RWPE2 (cell line): Measurements from ENCODE around the gene SCML2.

Experiments used
- ATAC-seq: fragments of 200-7000 bp; cut with Tn5 transposase; 3 replicates; pipeline ENCODE4 v1.9.1; 2021; ENCODE audit warnings: low read depth
- DNase-seq: peaks from one replicate; pipeline ENCODE4 v3.0.0-alpha.2; 2020; ENCODE audit warnings: low spot score
- H3K27ac ChIP-seq: fragments of 450-650 bp; 2 replicates; pipeline ENCODE4 v1.5.1; 2017; ENCODE audit warnings: mild to moderate bottlenecking; ENCODE audit not compliant: poor library complexity, severe bottlenecking
- H3K27me3 ChIP-seq: fragments of 250-450 bp; sonication (Bioruptor Pico); 2 replicates; pipeline ENCODE4 v1.5.1; 2021; ENCODE audit warnings: mild to moderate bottlenecking, moderate library complexity; ENCODE audit not compliant: insufficient read depth, poor library complexity, severe bottlenecking
- H3K36me3 ChIP-seq: fragments of 250-450 bp; sonication (Bioruptor Pico); 2 replicates; pipeline ENCODE4 v1.5.1; 2020; ENCODE audit warnings: low read depth, mild to moderate bottlenecking, moderate library complexity
- H3K4me1 ChIP-seq: fragments of 250-450 bp; sonication (Bioruptor Pico); 2 replicates; pipeline ENCODE4 v1.5.1; 2021; ENCODE audit warnings: mild to moderate bottlenecking, moderate library complexity; ENCODE audit not compliant: insufficient read depth, poor library complexity, severe bottlenecking
- H3K4me3 ChIP-seq: fragments of 250-450 bp; sonication (Bioruptor Pico); 2 replicates; pipeline ENCODE4 v1.5.1; 2021; ENCODE audit warnings: mild to moderate bottlenecking, moderate library complexity; ENCODE audit not compliant: severe bottlenecking
- H3K9me3 ChIP-seq: fragments of 250-450 bp; sonication (Bioruptor Pico); 2 replicates; pipeline ENCODE4 v1.5.1; 2021; ENCODE audit warnings: mild to moderate bottlenecking, moderate library complexity; ENCODE audit not compliant: severe bottlenecking
- TF ChIP-seq, protein P1 (sequence below): fragments of 450-650 bp; IDR thresholded peaks from one replicate; pipeline ENCODE4 v1.5.1; 2017; ENCODE audit warnings: mild to moderate bottlenecking, moderate library complexity; ENCODE audit not compliant: poor library complexity, severe bottlenecking

The SCML2 gene

DNA sequence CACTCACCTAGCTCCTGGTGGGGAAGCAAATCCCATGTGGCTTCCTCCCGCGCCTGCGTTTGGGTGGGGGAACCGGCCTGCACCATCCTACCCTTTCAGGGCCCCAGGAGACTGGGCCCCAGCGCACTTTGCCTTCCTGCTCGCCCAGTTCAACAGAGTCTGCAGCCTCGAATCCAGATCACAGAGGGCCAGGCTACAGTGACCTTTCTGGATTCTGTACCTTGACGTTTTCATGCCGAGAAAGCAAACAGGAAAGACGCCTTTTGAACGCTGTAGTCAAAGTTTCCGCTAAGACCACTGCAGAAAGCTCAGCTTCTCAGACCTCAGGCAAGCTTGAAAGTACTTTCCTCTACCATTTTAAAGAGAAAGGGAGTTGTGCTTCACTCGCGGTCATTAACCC, 126.4 kb downstream of the SCML2 start:
- Histone ChIP-seq H3K4me1 (no peaks in the 10 kb centered on the region), H3K4me3 (no peak overlapping the region), H3K36me3 (no peaks in the 10 kb centered on the region), H3K9me3 (no peaks in the 10 kb centered on the region), H3K27me3 (no peaks in the 10 kb centered on the region), H3K27ac (no peak overlapping the region)
- DNase-seq = no peak
- ATAC-seq = no peak
- TF ChIP-seq, protein P1, sequence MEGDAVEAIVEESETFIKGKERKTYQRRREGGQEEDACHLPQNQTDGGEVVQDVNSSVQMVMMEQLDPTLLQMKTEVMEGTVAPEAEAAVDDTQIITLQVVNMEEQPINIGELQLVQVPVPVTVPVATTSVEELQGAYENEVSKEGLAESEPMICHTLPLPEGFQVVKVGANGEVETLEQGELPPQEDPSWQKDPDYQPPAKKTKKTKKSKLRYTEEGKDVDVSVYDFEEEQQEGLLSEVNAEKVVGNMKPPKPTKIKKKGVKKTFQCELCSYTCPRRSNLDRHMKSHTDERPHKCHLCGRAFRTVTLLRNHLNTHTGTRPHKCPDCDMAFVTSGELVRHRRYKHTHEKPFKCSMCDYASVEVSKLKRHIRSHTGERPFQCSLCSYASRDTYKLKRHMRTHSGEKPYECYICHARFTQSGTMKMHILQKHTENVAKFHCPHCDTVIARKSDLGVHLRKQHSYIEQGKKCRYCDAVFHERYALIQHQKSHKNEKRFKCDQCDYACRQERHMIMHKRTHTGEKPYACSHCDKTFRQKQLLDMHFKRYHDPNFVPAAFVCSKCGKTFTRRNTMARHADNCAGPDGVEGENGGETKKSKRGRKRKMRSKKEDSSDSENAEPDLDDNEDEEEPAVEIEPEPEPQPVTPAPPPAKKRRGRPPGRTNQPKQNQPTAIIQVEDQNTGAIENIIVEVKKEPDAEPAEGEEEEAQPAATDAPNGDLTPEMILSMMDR = no peak

- ATAC-seq (no peak), DNase-seq (no peak)
- TF ChIP-seq, protein P1 = no peak
- no peaks in the 10 kb centered on the region for H3K36me3 ChIP-seq
- H3K4me3 ChIP-seq = no peak overlapping the region
- no peak overlapping the region for H3K27ac ChIP-seq
- H3K4me1 ChIP-seq = no peaks in the 10 kb centered on the region
- H3K9me3 ChIP-seq = no peaks in the 10 kb centered on the region
- H3K27me3 ChIP-seq = no peaks in the 10 kb centered on the region
These were observed 127.0 kb downstream of the SCML2 start for GRCh38 chrX:18227458-18227857.

- no peak within 1 kb of the TSS for H3K27ac ChIP-seq
- no peaks in the 10 kb centered on the region for H3K4me1 ChIP-seq
- no peaks in the 10 kb centered on the region for H3K36me3 ChIP-seq
- H3K9me3 ChIP-seq = no peaks in the 10 kb centered on the region
- DNase-seq (no peak), ATAC-seq (no peak)
- H3K27me3 ChIP-seq = no peaks in the 10 kb centered on the region
- TF ChIP-seq, protein P1 = no peak
- H3K4me3 ChIP-seq = no peak within 1 kb of the TSS
These were observed 133.7 kb downstream of the SCML2 start, which contains the start of gene BEND2 for GRCh38 chrX:18220786-18221185. Gene BEND2, minus strand, starts transcription at chrX:18220886. Its CDS starts 136 bp downstream, at chrX:18220750.

GRCh38 chrX:18210470-18210869, 144.0 kb downstream of the SCML2 start:
- TF ChIP-seq, protein P1 = peak; percentile 55
- Histone ChIP-seq H3K27ac (no peak overlapping the region), H3K36me3 (no peaks in the 10 kb centered on the region), H3K9me3 (no peaks in the 10 kb centered on the region), H3K27me3 (no peaks in the 10 kb centered on the region), H3K4me1 (no peaks in the 10 kb centered on the region), H3K4me3 (no peak overlapping the region)
- DNase-seq (no peak), ATAC-seq (no peak)

DNA sequence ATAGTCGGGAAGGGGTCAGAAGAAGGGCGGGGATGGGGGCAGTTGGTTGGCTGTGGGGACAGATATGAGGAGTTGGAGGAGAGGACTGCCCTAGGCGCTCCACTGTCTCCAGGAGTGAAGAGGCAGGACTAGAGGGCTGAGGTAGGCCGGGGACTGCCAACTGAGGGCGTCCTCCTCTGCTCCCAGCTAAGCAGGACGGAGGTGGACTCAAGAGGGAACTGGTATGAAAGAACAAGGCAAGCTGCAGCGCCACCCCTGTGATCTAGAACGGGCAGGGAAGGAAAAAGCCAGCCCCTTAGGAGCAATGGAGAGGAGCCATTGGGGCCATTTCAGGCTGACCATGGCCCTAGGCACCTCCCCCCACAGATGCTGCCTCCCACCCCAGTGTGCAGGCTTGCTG, 147.8 kb downstream of the SCML2 start:
- Histone ChIP-seq H3K27me3 (no peaks in the 10 kb centered on the region), H3K4me3 (no peak overlapping the region), H3K4me1 (no peaks in the 10 kb centered on the region), H3K27ac (no peak overlapping the region), H3K36me3 (no peaks in the 10 kb centered on the region), H3K9me3 (no peaks in the 10 kb centered on the region)
- DNase-seq (no peak), ATAC-seq (no peak)
- TF ChIP-seq, protein P1 = no peak
